ENCODE results near the gene SRGAP3. TPM values are rescaled to one million over a fixed set of nuclear protein-coding genes. Genes with fewer than 3 reads are reported as not detected.

The SRGAP3 gene
- total RNA-seq, result 11.3 and 20.3 TPM in 2 replicates

GRCh38 chr3:9249273-9250192 lies at the start of gene SRGAP3:
Gene SRGAP3, minus strand, starts transcription at chr3:9249646. Its CDS starts 695 bp downstream, at chr3:9248951.

GRCh38 chr3:8963137-8963853 lies 286.2 kb downstream of the SRGAP3 start, which contains the start of gene RAD18:
Gene RAD18, minus strand, starts transcription at chr3:8963472. Its CDS starts 87 bp downstream, at chr3:8963385.

Other genes with a start within 250 kb of the SRGAP3 start
- gene THUMPD3, start 113.4 kb upstream of the SRGAP3 start, total RNA-seq, result 90.1 and 95.7 TPM in 2 replicates
- gene SETD5, start 148.0 kb upstream of the SRGAP3 start, total RNA-seq, result 57.8 and 111 TPM in 2 replicates